HL-60 (cell line): ENCODE data around the gene ALAD.

Experiments used
- GABPA ChIP-seq: IDR thresholded peaks from 2 replicates; pipeline ENCODE4 v1.6.1; 2012; ENCODE audit warnings: low read depth
- POLR2AphosphoS5 ChIP-seq: IDR thresholded peaks from 2 replicates; pipeline ENCODE4 v1.6.1; 2012; ENCODE audit warnings: low read depth
- SPI1 ChIP-seq: IDR thresholded peaks from 2 replicates; pipeline ENCODE4 v1.6.1; 2012; ENCODE audit warnings: low read depth, mild to moderate bottlenecking, borderline replicate concordance
- TF ChIP-seq, protein P1 (sequence below): IDR thresholded peaks from one replicate; pipeline ENCODE4 v1.5.1; 2011; ENCODE audit warnings: low read length, control low read depth, inconsistent platforms; ENCODE audit not compliant: insufficient read depth
- TF ChIP-seq, protein P2 (sequence below): IDR thresholded peaks from 2 replicates; pipeline ENCODE4 v1.6.1; 2012; ENCODE audit warnings: low read depth; ENCODE audit not compliant: insufficient replicate concordance

- TF ChIP-seq POLR2AphosphoS5: no peak
- TF ChIP-seq, protein P1, sequence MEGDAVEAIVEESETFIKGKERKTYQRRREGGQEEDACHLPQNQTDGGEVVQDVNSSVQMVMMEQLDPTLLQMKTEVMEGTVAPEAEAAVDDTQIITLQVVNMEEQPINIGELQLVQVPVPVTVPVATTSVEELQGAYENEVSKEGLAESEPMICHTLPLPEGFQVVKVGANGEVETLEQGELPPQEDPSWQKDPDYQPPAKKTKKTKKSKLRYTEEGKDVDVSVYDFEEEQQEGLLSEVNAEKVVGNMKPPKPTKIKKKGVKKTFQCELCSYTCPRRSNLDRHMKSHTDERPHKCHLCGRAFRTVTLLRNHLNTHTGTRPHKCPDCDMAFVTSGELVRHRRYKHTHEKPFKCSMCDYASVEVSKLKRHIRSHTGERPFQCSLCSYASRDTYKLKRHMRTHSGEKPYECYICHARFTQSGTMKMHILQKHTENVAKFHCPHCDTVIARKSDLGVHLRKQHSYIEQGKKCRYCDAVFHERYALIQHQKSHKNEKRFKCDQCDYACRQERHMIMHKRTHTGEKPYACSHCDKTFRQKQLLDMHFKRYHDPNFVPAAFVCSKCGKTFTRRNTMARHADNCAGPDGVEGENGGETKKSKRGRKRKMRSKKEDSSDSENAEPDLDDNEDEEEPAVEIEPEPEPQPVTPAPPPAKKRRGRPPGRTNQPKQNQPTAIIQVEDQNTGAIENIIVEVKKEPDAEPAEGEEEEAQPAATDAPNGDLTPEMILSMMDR: no peak
- TF ChIP-seq, protein P2, sequence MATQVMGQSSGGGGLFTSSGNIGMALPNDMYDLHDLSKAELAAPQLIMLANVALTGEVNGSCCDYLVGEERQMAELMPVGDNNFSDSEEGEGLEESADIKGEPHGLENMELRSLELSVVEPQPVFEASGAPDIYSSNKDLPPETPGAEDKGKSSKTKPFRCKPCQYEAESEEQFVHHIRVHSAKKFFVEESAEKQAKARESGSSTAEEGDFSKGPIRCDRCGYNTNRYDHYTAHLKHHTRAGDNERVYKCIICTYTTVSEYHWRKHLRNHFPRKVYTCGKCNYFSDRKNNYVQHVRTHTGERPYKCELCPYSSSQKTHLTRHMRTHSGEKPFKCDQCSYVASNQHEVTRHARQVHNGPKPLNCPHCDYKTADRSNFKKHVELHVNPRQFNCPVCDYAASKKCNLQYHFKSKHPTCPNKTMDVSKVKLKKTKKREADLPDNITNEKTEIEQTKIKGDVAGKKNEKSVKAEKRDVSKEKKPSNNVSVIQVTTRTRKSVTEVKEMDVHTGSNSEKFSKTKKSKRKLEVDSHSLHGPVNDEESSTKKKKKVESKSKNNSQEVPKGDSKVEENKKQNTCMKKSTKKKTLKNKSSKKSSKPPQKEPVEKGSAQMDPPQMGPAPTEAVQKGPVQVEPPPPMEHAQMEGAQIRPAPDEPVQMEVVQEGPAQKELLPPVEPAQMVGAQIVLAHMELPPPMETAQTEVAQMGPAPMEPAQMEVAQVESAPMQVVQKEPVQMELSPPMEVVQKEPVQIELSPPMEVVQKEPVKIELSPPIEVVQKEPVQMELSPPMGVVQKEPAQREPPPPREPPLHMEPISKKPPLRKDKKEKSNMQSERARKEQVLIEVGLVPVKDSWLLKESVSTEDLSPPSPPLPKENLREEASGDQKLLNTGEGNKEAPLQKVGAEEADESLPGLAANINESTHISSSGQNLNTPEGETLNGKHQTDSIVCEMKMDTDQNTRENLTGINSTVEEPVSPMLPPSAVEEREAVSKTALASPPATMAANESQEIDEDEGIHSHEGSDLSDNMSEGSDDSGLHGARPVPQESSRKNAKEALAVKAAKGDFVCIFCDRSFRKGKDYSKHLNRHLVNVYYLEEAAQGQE: no peak
- TF ChIP-seq GABPA: no peak
- no peak for TF ChIP-seq SPI1
These were observed 35.8 kb upstream of the ALAD start for GRCh38 chr9:113436728-113437515.
